ENCODE data around the gene DLGAP1. TPM values are rescaled to one million over a fixed set of nuclear protein-coding genes. Genes with fewer than 3 reads are reported as not detected.

Gene DLGAP1
- total and polyA plus RNA-seq, 2 of the 4 experiments (the other 2 are of a cell fraction): under 0.01 to 0.09 TPM

GRCh38 chr18:3460823-3461398 lies 994.2 kb downstream of the DLGAP1 start:
- in situ Hi-C loops (cut with MboI; ENCODE audit: low sequenced_read_pairs): no loop called here

More at GRCh38 chr18:3460823-3461398, 994.2 kb downstream of the DLGAP1 start:
- no peak overlapping the region for H3K56ac ChIP-seq (ENCODE audit: extremely low read depth, insufficient read depth, low read length)
- POLR2A ChIA-PET (ENCODE audit: unreplicated experiment): no interaction called here
- DNase-seq (no peak), ATAC-seq (ENCODE audit: low read depth) (no peak)
- peaks cover 30% of the 10 kb centered on the region for H4K20me1 ChIP-seq (ENCODE audit: insufficient read depth, low read length)
- H2AK5ac ChIP-seq (ENCODE audit: low read depth, low read length): no peak overlapping the region
- H3K9ac ChIP-seq (ENCODE audit: low read depth, low read length): no peak overlapping the region
- no peak overlapping the region for H3K4ac ChIP-seq (ENCODE audit: low read depth, low read length)
- TF ChIP-seq POLR2A (IDR thresholded peaks at IDR 0.05; ENCODE audit: low read depth, low read length) (0 out of 2 replicates have a peak, but pooled peaks have one; percentile 43), MAFK (IDR thresholded peaks at IDR 0.05; ENCODE audit: low read depth, low read length) (no peak), ELK1 (IDR thresholded peaks at IDR 0.05; ENCODE audit: borderline replicate concordance, low read depth, low read length) (no peak)
- peaks cover 27% of the 10 kb centered on the region for H3K36me3 ChIP-seq (ENCODE audit: control insufficient read depth, insufficient read depth, low read length)
- peaks cover 12% of the 10 kb centered on the region for H3K9me1 ChIP-seq (ENCODE audit: insufficient read depth, low read length)
- H4K91ac ChIP-seq (ENCODE audit: insufficient read depth, low read depth, low read length): no peak overlapping the region
- H3K79me1 ChIP-seq (ENCODE audit: low read depth in 1 of 2, low read length in 2 of 2): peaks cover 18 to 46% of the 10 kb centered on the region in 2 experiments
- no peak overlapping the region for H3K4me2 ChIP-seq (ENCODE audit: low read depth, low read length)
- no peak overlapping the region for H4K5ac ChIP-seq (ENCODE audit: low read depth, low read length)
- H4K8ac ChIP-seq (ENCODE audit: low read depth in 2 of 2, low read length in 2 of 2): no peak overlapping the region
- H2BK15ac ChIP-seq (ENCODE audit: low read depth, low read length): no peak overlapping the region
- dilution Hi-C loops (cut with HindIII; ENCODE audit: low sequenced_read_pairs, unreplicated experiment) (no loop called here), intact Hi-C loops (cut with micrococcal nuclease) (no loop called here)
- no peak overlapping the region for H3K14ac ChIP-seq (replicated peaks; ENCODE audit: low read depth, low read length)
- H2BK120ac ChIP-seq (ENCODE audit: low read depth, low read length): no peak overlapping the region
- no TSS peak for BruUV-seq (replicated peaks)
- H3K4me1 ChIP-seq (ENCODE audit: control insufficient read depth, insufficient read depth, low read length): peaks cover 18% of the 10 kb centered on the region
- no peak overlapping the region for H2BK20ac ChIP-seq (ENCODE audit: low read depth, low read length)
- no peak overlapping the region for H2AK9ac ChIP-seq (replicated peaks; ENCODE audit: low read depth, low read length, poor library complexity)
- no peaks in the 10 kb centered on the region; the same call in 1 of the 2 replicates for H3K9me3 ChIP-seq (ENCODE audit: control insufficient read depth, insufficient read depth, low read length)
- no peak overlapping the region for H3K4me3 ChIP-seq (ENCODE audit: insufficient read depth, low read depth, low read length)
- no peak overlapping the region for H3K27ac ChIP-seq (ENCODE audit: insufficient read depth, low read length)
- no peak overlapping the region for H3K23ac ChIP-seq (ENCODE audit: low read depth, low read length)
- H2AFZ ChIP-seq (replicated peaks; ENCODE audit: low read length, poor library complexity): no peak overlapping the region
- CTCF ChIA-PET: interaction anchor here (0.6 to 1.4 kb wide), 2 partner anchors 21 to 206 kb away, joined by 3 to 4 read pairs; no protein-coding TSS in a partner anchor
- no peak overlapping the region for H3K18ac ChIP-seq (ENCODE audit: low read depth, low read length)
- WGBS, 2 experiments (ENCODE audit: extremely low coverage in 2 of 2, insufficient read length in 1 of 2): no CpG with 5 or more reads among the region's 4 CpGs
- no peak overlapping the region for H2BK5ac ChIP-seq (ENCODE audit: low read depth, low read length, poor library complexity, severe bottlenecking)
- no peaks in the 10 kb centered on the region for H3K27me3 ChIP-seq (ENCODE audit: control insufficient read depth, insufficient read depth, low read length)
